ENCODE measurements around the gene TLE6. TPM values are rescaled to one million over a fixed set of nuclear protein-coding genes. Genes with fewer than 3 reads are reported as not detected.

TLE6 gene
- total and polyA plus RNA-seq, 10 of the 15 experiments (the other 5 are each of a cell fraction or from before 2014, with no cell fraction given) = 2.7 to 13.8 (median 6.4) TPM

GRCh38 chr19:2944775-2945574 lies 32.4 kb upstream of the TLE6 start, which contains the start of gene ZNF77 (continued):
- TF ChIP-seq MTA2 (IDR thresholded peaks at IDR 0.05; ENCODE audit: low read depth) (peak; percentile 13; the same call in 1 of the 2 replicates), CHD2 (IDR thresholded peaks at IDR 0.05; ENCODE audit: borderline replicate concordance, low read depth, low read length) (peak; percentile 97), DPF2 (IDR thresholded peaks at IDR 0.05) (peak; percentile 88), E2F8 (IDR thresholded peaks at IDR 0.05; ENCODE audit: low read depth, partially characterized antibody) (no peak), SP1 (IDR thresholded peaks at IDR 0.05; ENCODE audit: low read depth, low read length) (peak; percentile 100), TCF3 (IDR thresholded peaks at IDR 0.05; ENCODE audit: borderline replicate concordance, insufficient read depth, low read depth, low read length) (no peak), SPI1 (IDR thresholded peaks at IDR 0.05; ENCODE audit: borderline replicate concordance, insufficient read depth, low read depth, low read length) (no peak), RAD21 (IDR thresholded peaks at IDR 0.05; ENCODE audit: insufficient read depth, low read depth, low read length) (no peak), STAT3 (IDR thresholded peaks at IDR 0.05; ENCODE audit: low read depth, low read length) (no peak), TAF1 (IDR thresholded peaks at IDR 0.05; ENCODE audit: borderline replicate concordance, low read depth, low read length) (no peak), PBX3 (IDR thresholded peaks at IDR 0.05; ENCODE audit: insufficient replicate concordance, low read depth, low read length) (peak; percentile 97), CBFB (IDR thresholded peaks at IDR 0.05; ENCODE audit: low read depth) (0 out of 2 replicates have a peak, but pooled peaks have one; percentile 32), SMC3 (IDR thresholded peaks at IDR 0.05; ENCODE audit: borderline replicate concordance, low read length) (no peak), HDGF (IDR thresholded peaks at IDR 0.05) (peak; percentile 52; the same call in 1 of the 2 replicates), WRNIP1 (IDR thresholded peaks at IDR 0.05; ENCODE audit: borderline replicate concordance, low read depth, low read length) (no peak), NR2F1 (conservative IDR thresholded peaks at IDR 0.05) (peak; percentile 55), GABPA (IDR thresholded peaks at IDR 0.05; ENCODE audit: low read depth) (no peak), EGR1 (IDR thresholded peaks at IDR 0.05; ENCODE audit: borderline replicate concordance in 1 of 2, low read depth in 2 of 2, low read length in 2 of 2) (peak in 1 of 2 experiments; percentile 71; a peak in 1 of 3 replicates), CEBPZ (IDR thresholded peaks at IDR 0.05; ENCODE audit: low read depth, low read length) (peak; percentile 92), POLR2A (IDR thresholded peaks at IDR 0.05; ENCODE audit: low read depth, low read length) (peak; percentile 81), ZSCAN29 (IDR thresholded peaks at IDR 0.05) (no peak), CHD1 (IDR thresholded peaks at IDR 0.05; ENCODE audit: low read depth, low read length) (no peak), PAX5 (IDR thresholded peaks at IDR 0.05; ENCODE audit: borderline replicate concordance, low read depth, low read length) (0 out of 2 replicates have a peak, but pooled peaks have one; percentile 5)

Measured in GM12878 (cell line).